ENCODE measurements around the gene TNNT3. TPM values are rescaled to one million over a fixed set of nuclear protein-coding genes. Genes with fewer than 3 reads are reported as not detected.

The TNNT3 gene
- total RNA-seq, 1 donor from 2014 or later: not detected

DNA sequence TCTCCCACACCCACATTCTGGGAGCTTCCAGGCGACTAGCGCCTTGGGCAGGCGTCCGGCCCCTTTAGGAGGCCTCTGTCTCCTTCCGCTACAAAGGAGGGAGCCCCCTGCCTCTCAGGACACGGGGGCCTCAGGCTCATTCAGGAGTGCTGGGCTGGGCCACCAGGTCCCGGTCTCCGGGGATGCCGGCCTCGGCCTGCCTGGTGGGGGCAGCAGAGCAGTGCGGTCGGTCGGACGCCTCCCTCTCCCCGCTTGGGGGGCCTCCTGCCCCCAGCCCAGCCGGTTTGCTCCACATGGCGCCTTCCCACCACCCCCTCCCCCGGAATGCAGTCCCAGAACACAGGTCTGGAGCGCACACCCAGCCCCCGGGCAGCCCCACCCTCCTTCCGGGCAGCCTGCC lies 49.5 kb downstream of the TNNT3 start:
- TF ChIP-seq, protein P1, sequence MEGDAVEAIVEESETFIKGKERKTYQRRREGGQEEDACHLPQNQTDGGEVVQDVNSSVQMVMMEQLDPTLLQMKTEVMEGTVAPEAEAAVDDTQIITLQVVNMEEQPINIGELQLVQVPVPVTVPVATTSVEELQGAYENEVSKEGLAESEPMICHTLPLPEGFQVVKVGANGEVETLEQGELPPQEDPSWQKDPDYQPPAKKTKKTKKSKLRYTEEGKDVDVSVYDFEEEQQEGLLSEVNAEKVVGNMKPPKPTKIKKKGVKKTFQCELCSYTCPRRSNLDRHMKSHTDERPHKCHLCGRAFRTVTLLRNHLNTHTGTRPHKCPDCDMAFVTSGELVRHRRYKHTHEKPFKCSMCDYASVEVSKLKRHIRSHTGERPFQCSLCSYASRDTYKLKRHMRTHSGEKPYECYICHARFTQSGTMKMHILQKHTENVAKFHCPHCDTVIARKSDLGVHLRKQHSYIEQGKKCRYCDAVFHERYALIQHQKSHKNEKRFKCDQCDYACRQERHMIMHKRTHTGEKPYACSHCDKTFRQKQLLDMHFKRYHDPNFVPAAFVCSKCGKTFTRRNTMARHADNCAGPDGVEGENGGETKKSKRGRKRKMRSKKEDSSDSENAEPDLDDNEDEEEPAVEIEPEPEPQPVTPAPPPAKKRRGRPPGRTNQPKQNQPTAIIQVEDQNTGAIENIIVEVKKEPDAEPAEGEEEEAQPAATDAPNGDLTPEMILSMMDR (IDR thresholded peaks at IDR 0.05; ENCODE audit: unreplicated experiment): no peak
- no peaks in the 10 kb centered on the region for H3K36me3 Mint-ChIP-seq (ENCODE audit: insufficient read depth)
- H3K27me3 Mint-ChIP-seq: no peaks in the 10 kb centered on the region
- DNase-seq (ENCODE audit: low spot score, unreplicated experiment): no peak
- H3K4me3 Mint-ChIP-seq (ENCODE audit: low read depth): no peak overlapping the region
- H3K4me1 Mint-ChIP-seq (ENCODE audit: low read depth): no peaks in the 10 kb centered on the region
- H3K27ac Mint-ChIP-seq: no peak overlapping the region
- H3K9me3 Mint-ChIP-seq (ENCODE audit: low read depth): no peaks in the 10 kb centered on the region

DNA sequence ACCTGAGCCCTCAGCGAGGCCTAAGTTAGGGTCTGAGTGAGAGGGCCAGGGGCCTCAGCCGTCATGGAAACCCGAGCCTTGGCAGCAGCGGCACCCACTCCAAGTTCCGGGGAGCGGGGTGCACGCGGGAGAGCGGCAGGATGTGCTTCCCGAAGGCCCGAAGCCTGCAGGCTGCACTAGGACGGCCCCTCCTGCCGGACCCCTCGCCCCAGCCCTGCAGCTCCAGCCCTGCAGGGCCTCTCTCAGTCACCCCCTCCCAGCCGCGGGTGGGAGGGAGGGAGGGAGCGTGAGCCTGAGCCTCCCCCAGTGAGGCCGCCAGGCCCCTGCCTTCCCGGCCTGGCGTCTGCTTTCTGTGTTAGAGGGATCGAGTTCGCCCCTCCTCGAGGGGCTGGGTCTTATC lies 50.3 kb downstream of the TNNT3 start:
- Mint-ChIP-seq H3K9me3 (ENCODE audit: low read depth) (no peaks in the 10 kb centered on the region), H3K36me3 (ENCODE audit: insufficient read depth) (no peaks in the 10 kb centered on the region), H3K27ac (no peak overlapping the region), H3K27me3 (no peaks in the 10 kb centered on the region), H3K4me3 (ENCODE audit: low read depth) (no peak overlapping the region), H3K4me1 (ENCODE audit: low read depth) (no peaks in the 10 kb centered on the region)
- TF ChIP-seq, protein P1 (IDR thresholded peaks at IDR 0.05; ENCODE audit: unreplicated experiment): no peak
- DNase-seq (ENCODE audit: low spot score, unreplicated experiment): no peak

DNA sequence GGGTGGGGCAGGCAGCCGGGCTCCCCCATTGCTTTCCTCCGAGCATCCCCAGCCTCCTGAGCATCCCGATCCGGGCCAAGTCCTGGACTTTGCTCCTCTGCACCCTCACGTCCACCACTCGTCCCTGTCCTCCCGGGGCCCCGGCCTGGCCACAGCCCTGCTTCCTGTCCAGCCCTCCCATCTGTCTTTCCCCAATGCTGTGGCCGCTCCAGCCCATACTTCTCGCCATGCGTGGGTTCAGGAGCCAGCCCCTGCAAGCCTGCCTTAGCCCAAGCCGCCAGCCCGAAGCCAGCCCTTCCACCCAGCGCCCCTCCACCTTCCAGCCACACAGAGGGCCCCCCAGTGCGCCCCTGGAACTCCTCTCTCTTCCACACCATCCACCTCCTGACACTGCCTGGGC lies 51.5 kb downstream of the TNNT3 start:
- Mint-ChIP-seq H3K4me1 (ENCODE audit: low read depth) (no peaks in the 10 kb centered on the region), H3K4me3 (ENCODE audit: low read depth) (no peak overlapping the region), H3K27me3 (no peaks in the 10 kb centered on the region), H3K9me3 (ENCODE audit: low read depth) (no peaks in the 10 kb centered on the region), H3K36me3 (ENCODE audit: insufficient read depth) (no peaks in the 10 kb centered on the region), H3K27ac (no peak overlapping the region)
- TF ChIP-seq, protein P1 (IDR thresholded peaks at IDR 0.05; ENCODE audit: unreplicated experiment): no peak
- no peak for DNase-seq (ENCODE audit: low spot score, unreplicated experiment)

DNA sequence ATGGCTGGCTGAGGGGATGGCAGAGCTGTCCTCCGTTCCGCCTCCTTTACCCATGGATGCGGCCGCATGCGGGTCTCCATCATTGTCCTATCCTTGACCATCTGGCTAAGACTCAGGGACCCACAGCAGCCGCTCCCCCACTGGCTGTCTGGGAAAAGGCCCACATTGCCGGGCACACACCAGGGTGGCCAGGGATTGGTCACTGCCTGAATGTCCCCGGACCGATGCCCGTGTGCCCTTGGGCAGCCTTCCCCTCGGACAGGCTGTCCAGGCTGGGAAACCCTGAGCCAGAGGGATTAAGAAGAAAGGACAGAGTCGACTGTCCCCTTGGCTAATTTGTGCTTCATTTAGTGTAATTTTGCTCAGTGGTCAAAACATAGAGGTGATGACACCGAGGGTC lies 55.7 kb downstream of the TNNT3 start:
- Mint-ChIP-seq H3K27me3 (no peaks in the 10 kb centered on the region), H3K9me3 (ENCODE audit: low read depth) (no peaks in the 10 kb centered on the region), H3K27ac (no peak overlapping the region), H3K36me3 (ENCODE audit: insufficient read depth) (no peaks in the 10 kb centered on the region), H3K4me3 (ENCODE audit: low read depth) (no peak overlapping the region), H3K4me1 (ENCODE audit: low read depth) (no peaks in the 10 kb centered on the region)
- TF ChIP-seq, protein P1 (IDR thresholded peaks at IDR 0.05; ENCODE audit: unreplicated experiment): no peak
- DNase-seq (ENCODE audit: low spot score, unreplicated experiment): no peak

DNA sequence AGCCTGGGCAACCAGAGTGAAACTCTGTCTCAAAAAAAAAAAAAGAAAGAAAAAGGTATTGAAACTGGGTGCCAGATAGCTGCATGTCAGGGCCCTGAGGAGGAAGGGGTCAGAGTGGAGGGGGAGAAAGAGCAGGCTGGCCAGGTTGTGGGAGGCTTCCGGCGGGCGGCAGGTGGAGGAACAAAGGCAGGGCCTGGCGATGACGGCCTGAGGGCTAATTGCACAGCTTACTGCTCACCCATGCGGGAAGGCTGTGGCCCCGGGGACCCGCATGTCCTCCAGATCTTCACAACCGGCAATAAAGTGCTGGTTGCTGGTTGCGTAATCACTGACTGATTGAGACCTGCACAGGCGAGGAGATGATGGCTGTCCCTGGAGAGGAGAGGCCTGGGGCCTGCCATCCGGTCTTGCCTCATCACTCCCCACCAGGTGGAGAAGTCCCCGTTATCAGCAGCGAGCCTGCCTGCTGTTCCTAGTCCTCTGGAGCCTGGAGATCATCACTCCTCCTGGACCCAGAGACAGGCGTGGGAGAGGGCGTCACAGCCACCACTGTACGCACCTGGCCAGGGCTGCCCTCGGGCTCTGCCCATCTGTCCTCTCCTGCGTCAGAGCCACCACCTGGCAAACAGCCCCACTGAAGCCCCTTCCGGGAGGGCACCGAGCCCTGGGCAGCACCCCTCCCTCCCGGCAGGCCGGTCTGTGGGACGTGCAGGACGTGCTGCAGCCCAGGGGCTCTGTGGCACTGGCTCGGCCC lies 59.4 kb downstream of the TNNT3 start:
- Mint-ChIP-seq H3K9me3 (ENCODE audit: low read depth) (no peaks in the 10 kb centered on the region), H3K27ac (no peak overlapping the region)
- DNase-seq (ENCODE audit: low spot score, unreplicated experiment): no peak

More for the DNA sequence above, 59.4 kb downstream of the TNNT3 start:
- Mint-ChIP-seq H3K4me1 (ENCODE audit: low read depth) (no peaks in the 10 kb centered on the region), H3K27me3 (no peaks in the 10 kb centered on the region), H3K4me3 (ENCODE audit: low read depth) (no peak overlapping the region), H3K36me3 (ENCODE audit: insufficient read depth) (no peaks in the 10 kb centered on the region)
- TF ChIP-seq, protein P1 (IDR thresholded peaks at IDR 0.05; ENCODE audit: unreplicated experiment): no peak

Data from progenitor cell of endocrine pancreas (in vitro differentiated cells).